ENCODE data around the gene ELMOD3.

The ELMOD3 gene

DNA sequence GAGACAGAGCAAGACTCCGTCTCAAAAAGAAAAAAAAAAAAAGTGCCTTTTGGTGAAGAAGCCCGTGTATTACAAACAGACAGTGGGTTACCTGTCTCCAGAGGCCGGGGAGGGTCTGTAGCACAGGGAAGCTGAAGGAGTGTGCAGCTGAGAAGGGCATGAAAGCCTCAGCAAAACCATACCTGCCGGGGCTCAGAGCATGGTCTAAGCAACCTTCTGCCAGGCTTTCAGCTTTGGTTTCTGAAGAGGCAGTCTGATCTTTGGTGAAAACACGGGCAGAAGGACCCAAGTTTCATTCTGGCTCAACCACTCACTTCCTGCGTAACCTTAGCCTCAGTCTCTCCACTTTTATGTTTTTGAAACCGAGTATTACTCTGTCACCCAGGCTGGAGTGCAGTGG is 85.4 kb downstream of the ELMOD3 start:
- no peak for DNase-seq (ENCODE audit: low spot score)
- in situ Hi-C loops (cut with MboI; ENCODE audit: low sequenced_read_pairs, unreplicated experiment): no loop called here
- TF ChIP-seq, protein P1, sequence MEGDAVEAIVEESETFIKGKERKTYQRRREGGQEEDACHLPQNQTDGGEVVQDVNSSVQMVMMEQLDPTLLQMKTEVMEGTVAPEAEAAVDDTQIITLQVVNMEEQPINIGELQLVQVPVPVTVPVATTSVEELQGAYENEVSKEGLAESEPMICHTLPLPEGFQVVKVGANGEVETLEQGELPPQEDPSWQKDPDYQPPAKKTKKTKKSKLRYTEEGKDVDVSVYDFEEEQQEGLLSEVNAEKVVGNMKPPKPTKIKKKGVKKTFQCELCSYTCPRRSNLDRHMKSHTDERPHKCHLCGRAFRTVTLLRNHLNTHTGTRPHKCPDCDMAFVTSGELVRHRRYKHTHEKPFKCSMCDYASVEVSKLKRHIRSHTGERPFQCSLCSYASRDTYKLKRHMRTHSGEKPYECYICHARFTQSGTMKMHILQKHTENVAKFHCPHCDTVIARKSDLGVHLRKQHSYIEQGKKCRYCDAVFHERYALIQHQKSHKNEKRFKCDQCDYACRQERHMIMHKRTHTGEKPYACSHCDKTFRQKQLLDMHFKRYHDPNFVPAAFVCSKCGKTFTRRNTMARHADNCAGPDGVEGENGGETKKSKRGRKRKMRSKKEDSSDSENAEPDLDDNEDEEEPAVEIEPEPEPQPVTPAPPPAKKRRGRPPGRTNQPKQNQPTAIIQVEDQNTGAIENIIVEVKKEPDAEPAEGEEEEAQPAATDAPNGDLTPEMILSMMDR (IDR thresholded peaks at IDR 0.05; ENCODE audit: borderline replicate concordance, control extremely low read depth, extremely low read depth, insufficient read depth, missing control alignments): no peak

DNA sequence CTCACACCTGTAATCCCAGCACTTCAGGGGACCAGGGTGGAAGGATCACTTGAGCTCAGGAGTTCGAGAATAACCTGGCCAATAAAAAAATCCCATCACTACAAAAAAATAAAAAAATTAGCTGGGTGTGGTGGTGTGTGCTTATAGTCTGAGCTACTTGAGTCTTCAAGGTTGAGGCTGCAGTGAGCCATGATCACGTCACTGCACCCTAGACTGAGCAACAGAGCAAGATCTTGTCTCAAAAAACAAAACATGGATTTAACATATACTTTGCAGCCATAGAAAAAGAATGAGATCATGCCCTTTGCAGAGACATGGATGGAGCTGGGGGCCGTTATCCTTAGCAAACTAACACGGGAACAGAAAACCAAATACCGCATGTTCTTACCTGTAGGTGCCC is 86.2 kb downstream of the ELMOD3 start:
- no peak for DNase-seq (ENCODE audit: low spot score)
- TF ChIP-seq, protein P1 (IDR thresholded peaks at IDR 0.05; ENCODE audit: borderline replicate concordance, control extremely low read depth, extremely low read depth, insufficient read depth, missing control alignments): no peak
- in situ Hi-C loops (cut with MboI; ENCODE audit: low sequenced_read_pairs, unreplicated experiment): no loop called here

Data from GM13976 (cell line).